Measurements from ENCODE around the gene MATCAP1.
A peak's percentile ranks its signal among the peaks of the same experiment; 100 is the strongest.

MATCAP1 gene

GRCh38 chr16:67193536-67193935, 9.8 kb upstream of the MATCAP1 start:
- no peak overlapping the region; the same call in 1 of the 2 replicates for H3K9ac ChIP-seq
- H3K4me3 ChIP-seq (IDR thresholded peaks at IDR 0.05; ENCODE audit: insufficient read depth, low read depth, low read length) = no peak overlapping the region
- H3K79me2 ChIP-seq (ENCODE audit: insufficient read depth, low read depth) = peaks cover 24% of the 10 kb centered on the region
- no peak overlapping the region for H2AFZ ChIP-seq (ENCODE audit: low read depth)
- H4K20me1 ChIP-seq (ENCODE audit: insufficient read depth) = no peaks in the 10 kb centered on the region
- peak overlapping the region; percentile 95 for H3K4me2 ChIP-seq
- no peaks in the 10 kb centered on the region; the same call in 1 of the 2 replicates for H3K36me3 ChIP-seq (ENCODE audit: insufficient read depth)
- peaks cover 19% of the 10 kb centered on the region for H3K4me1 ChIP-seq (ENCODE audit: low read depth, poor library complexity, severe bottlenecking)
- no peak overlapping the region for H3K27ac ChIP-seq
- H3K27me3 ChIP-seq (ENCODE audit: insufficient read depth, low read depth) = no peaks in the 10 kb centered on the region
- no peak for TF ChIP-seq CTCF (conservative IDR thresholded peaks at IDR 0.05; ENCODE audit: low read depth, low read length)

- Histone ChIP-seq H3K4me2 (peak overlapping the region; percentile 95), H2AFZ (ENCODE audit: low read depth) (no peak overlapping the region), H4K20me1 (ENCODE audit: insufficient read depth) (no peaks in the 10 kb centered on the region), H3K9ac (peak overlapping the region; percentile 83), H3K36me3 (ENCODE audit: insufficient read depth) (no peaks in the 10 kb centered on the region; the same call in 1 of the 2 replicates), H3K4me3 (IDR thresholded peaks at IDR 0.05; ENCODE audit: insufficient read depth, low read depth, low read length) (no peak overlapping the region), H3K4me1 (ENCODE audit: low read depth, poor library complexity, severe bottlenecking) (peaks cover 19% of the 10 kb centered on the region), H3K27ac (no peak overlapping the region), H3K27me3 (ENCODE audit: insufficient read depth, low read depth) (no peaks in the 10 kb centered on the region), H3K79me2 (ENCODE audit: insufficient read depth, low read depth) (peaks cover 24% of the 10 kb centered on the region)
- TF ChIP-seq CTCF (conservative IDR thresholded peaks at IDR 0.05; ENCODE audit: low read depth, low read length) = no peak
These were observed 9.1 kb upstream of the MATCAP1 start for GRCh38 chr16:67192781-67193361.

GRCh38 chr16:67191995-67192681, 8.4 kb upstream of the MATCAP1 start, which contains the start of gene E2F4:
Gene E2F4 (plus strand): TSS chr16:67192155. CDS start chr16:67192228, 73 bp downstream.
- H3K4me3 ChIP-seq (IDR thresholded peaks at IDR 0.05; ENCODE audit: insufficient read depth, low read depth, low read length) = no peak within 1 kb of the TSS
- H3K27me3 ChIP-seq (ENCODE audit: insufficient read depth, low read depth) = no peaks in the 10 kb centered on the region; the same call in 1 of the 2 replicates
- H3K27ac ChIP-seq = peak within 1 kb of the TSS; percentile 42
- no peaks in the 10 kb centered on the region for H4K20me1 ChIP-seq (ENCODE audit: insufficient read depth)
- peaks cover 19% of the 10 kb centered on the region for H3K4me1 ChIP-seq (ENCODE audit: low read depth, poor library complexity, severe bottlenecking)
- peak within 1 kb of the TSS; percentile 95 for H3K4me2 ChIP-seq
- peak within 1 kb of the TSS; percentile 83 for H3K9ac ChIP-seq
- no peak for TF ChIP-seq CTCF (conservative IDR thresholded peaks at IDR 0.05; ENCODE audit: low read depth, low read length)
- peaks cover 24% of the 10 kb centered on the region for H3K79me2 ChIP-seq (ENCODE audit: insufficient read depth, low read depth)
- peak within 1 kb of the TSS; percentile 28; the same call in 1 of the 2 replicates for H2AFZ ChIP-seq (ENCODE audit: low read depth)
- H3K36me3 ChIP-seq (ENCODE audit: insufficient read depth) = no peaks in the 10 kb centered on the region; the same call in 1 of the 2 replicates

- no peak for TF ChIP-seq CTCF (conservative IDR thresholded peaks at IDR 0.05; ENCODE audit: low read depth, low read length)
- Histone ChIP-seq H3K4me1 (ENCODE audit: low read depth, poor library complexity, severe bottlenecking) (peaks cover 19% of the 10 kb centered on the region), H3K27ac (no peak overlapping the region), H3K4me2 (peak overlapping the region; percentile 95; the same call in 1 of the 2 replicates), H3K9ac (no peak overlapping the region), H3K79me2 (ENCODE audit: insufficient read depth, low read depth) (peaks cover 24% of the 10 kb centered on the region), H2AFZ (ENCODE audit: low read depth) (peak overlapping the region; percentile 28; the same call in 1 of the 2 replicates), H3K36me3 (ENCODE audit: insufficient read depth) (no peaks in the 10 kb centered on the region; the same call in 1 of the 2 replicates), H3K4me3 (IDR thresholded peaks at IDR 0.05; ENCODE audit: insufficient read depth, low read depth, low read length) (no peak overlapping the region), H4K20me1 (ENCODE audit: insufficient read depth) (no peaks in the 10 kb centered on the region), H3K27me3 (ENCODE audit: insufficient read depth, low read depth) (peaks cover 6% of the 10 kb centered on the region; the same call in 1 of the 2 replicates)
These were observed 7.7 kb upstream of the MATCAP1 start for GRCh38 chr16:67191411-67191994.

Data from KMS-11 (cell line).